Measurements from ENCODE around the gene KCTD7. TPM values are rescaled to one million over a fixed set of nuclear protein-coding genes. Genes with fewer than 3 reads are reported as not detected.

The KCTD7 gene
- total and polyA plus RNA-seq, 10 of the 15 experiments (the other 5 are each of a cell fraction or from before 2014, with no cell fraction given) = 1.6 to 18.0 (median 9.4) TPM

DNA sequence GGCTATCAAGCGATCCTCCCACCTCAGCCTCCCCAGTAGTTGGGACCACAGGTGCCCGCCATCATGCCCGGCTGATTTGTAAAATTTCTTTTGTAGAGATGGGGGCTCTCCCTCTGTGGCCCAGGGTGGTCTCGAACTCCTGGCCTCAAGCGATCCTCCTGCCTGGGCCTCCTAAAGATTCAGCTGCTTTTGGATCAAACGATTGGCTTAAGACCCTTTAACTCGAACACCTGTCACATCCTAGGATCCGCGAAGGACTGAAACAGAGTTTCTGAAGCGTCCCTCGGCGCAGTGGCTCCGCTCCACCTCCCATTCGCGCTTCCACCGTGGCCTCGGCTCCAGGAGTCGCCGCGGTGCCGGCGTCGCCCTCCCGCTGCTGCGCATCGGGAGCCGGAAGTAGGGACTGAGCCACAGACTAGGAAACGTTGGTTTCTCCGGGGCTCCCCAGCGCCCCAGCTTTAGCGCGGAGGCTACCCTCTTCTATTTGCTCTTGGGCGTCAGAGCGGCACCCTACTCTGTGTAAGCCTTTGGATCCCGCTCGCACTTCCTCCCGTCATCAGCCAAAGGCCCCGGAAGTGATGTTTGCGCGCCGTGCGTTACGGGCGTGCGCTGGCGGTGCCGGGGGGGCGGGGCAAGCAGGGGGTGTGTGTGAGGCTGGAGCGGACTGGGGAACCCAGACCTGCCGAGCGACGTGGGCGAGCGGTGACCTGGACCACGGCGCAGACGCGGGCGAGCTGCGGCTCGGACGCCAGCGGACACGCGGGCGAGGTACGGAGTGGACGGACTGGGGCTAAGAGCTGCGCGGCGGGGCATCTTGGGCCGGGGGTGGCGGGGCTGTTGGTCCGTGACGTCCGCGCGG lies 53.0 kb downstream of the KCTD7 start (continued):
- TF ChIP-seq MAX (IDR thresholded peaks at IDR 0.05; ENCODE audit: low read depth, low read length) = no peak; the same call in 1 of the 2 replicates
- TF ChIP-seq POLR2AphosphoS5 (IDR thresholded peaks at IDR 0.05; ENCODE audit: low read length) = peak; percentile 94
- TF ChIP-seq HDGF (IDR thresholded peaks at IDR 0.05) = 0 out of 2 replicates have a peak, but pooled peaks have one; percentile 24
- TF ChIP-seq NFXL1 (IDR thresholded peaks at IDR 0.05; ENCODE audit: borderline replicate concordance) = no peak
- TF ChIP-seq TCF7 (IDR thresholded peaks at IDR 0.05; ENCODE audit: borderline replicate concordance) = no peak
- TF ChIP-seq RCOR1 (conservative IDR thresholded peaks at IDR 0.05; ENCODE audit: low read depth, low read length) = 0 out of 2 replicates have a peak, but pooled peaks have one; percentile 17
- TF ChIP-seq SIN3A (IDR thresholded peaks at IDR 0.05; ENCODE audit: low read depth, low read length) = no peak
- TF ChIP-seq HDAC6 (IDR thresholded peaks at IDR 0.05; ENCODE audit: unreplicated experiment) = peak; percentile 61
- TF ChIP-seq REST (IDR thresholded peaks at IDR 0.05; ENCODE audit: low read depth, low read length) = no peak
- TF ChIP-seq SP1 (IDR thresholded peaks at IDR 0.05; ENCODE audit: low read depth, low read length) = no peak
- TF ChIP-seq TARDBP (IDR thresholded peaks at IDR 0.05; ENCODE audit: borderline replicate concordance) = no peak
- TF ChIP-seq SREBF1 (IDR thresholded peaks at IDR 0.05; ENCODE audit: low read length) = no peak
- 0 out of 2 replicates have a peak, but pooled peaks have one; percentile 56 for TF ChIP-seq GATAD2B (conservative IDR thresholded peaks at IDR 0.05; ENCODE audit: low read depth)
- no peak for TF ChIP-seq RAD51 (IDR thresholded peaks at IDR 0.05)
- no peak for TF ChIP-seq HDAC2 (IDR thresholded peaks at IDR 0.05)
- no peak for TF ChIP-seq ZNF384 (IDR thresholded peaks at IDR 0.05; ENCODE audit: borderline replicate concordance, low read depth, low read length)
- no peak for TF ChIP-seq NR2F1 (conservative IDR thresholded peaks at IDR 0.05)
- no peak for TF ChIP-seq ATF2 (IDR thresholded peaks at IDR 0.05; ENCODE audit: low read length)
- 0 out of 2 replicates have a peak, but pooled peaks have one; percentile 38 for TF ChIP-seq TCF3 (IDR thresholded peaks at IDR 0.05; ENCODE audit: borderline replicate concordance, insufficient read depth, low read depth, low read length)
- peak; percentile 60 to 73; a peak in 2 of 4 replicates for TF ChIP-seq BHLHE40 (IDR thresholded peaks at IDR 0.05; ENCODE audit: borderline replicate concordance in 1 of 2, low read depth in 2 of 2, low read length in 1 of 2)
- TF ChIP-seq, protein P1, sequence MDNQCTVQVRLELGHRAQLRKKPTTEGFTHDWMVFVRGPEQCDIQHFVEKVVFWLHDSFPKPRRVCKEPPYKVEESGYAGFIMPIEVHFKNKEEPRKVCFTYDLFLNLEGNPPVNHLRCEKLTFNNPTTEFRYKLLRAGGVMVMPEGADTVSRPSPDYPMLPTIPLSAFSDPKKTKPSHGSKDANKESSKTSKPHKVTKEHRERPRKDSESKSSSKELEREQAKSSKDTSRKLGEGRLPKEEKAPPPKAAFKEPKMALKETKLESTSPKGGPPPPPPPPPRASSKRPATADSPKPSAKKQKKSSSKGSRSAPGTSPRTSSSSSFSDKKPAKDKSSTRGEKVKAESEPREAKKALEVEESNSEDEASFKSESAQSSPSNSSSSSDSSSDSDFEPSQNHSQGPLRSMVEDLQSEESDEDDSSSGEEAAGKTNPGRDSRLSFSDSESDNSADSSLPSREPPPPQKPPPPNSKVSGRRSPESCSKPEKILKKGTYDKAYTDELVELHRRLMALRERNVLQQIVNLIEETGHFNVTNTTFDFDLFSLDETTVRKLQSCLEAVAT (IDR thresholded peaks at IDR 0.05) = no peak
- TF ChIP-seq RBBP5 (conservative IDR thresholded peaks at IDR 0.05) = no peak
- TF ChIP-seq, protein P2, sequence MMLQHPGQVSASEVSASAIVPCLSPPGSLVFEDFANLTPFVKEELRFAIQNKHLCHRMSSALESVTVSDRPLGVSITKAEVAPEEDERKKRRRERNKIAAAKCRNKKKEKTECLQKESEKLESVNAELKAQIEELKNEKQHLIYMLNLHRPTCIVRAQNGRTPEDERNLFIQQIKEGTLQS (IDR thresholded peaks at IDR 0.05; ENCODE audit: borderline replicate concordance, extremely low read depth, low read depth, low read length) = no peak
- TF ChIP-seq SMAD5 (IDR thresholded peaks at IDR 0.05; ENCODE audit: low read depth) = no peak; the same call in 1 of the 2 replicates
- peak; percentile 71 for TF ChIP-seq NR2C1 (IDR thresholded peaks at IDR 0.05)
